Femur (tissue), 1 donor: ENCODE data around the gene CTNNA1.

Experiments
- DNase-seq: peaks from one replicate; pipeline ENCODE4 v3.0.0-alpha.2; 2017

Gene CTNNA1

GRCh38 chr5:138935466-138935865 lies 182.2 kb downstream of the CTNNA1 start:
- DNase-seq = no peak

GRCh38 chr5:138936225-138936967 lies 183.2 kb downstream of the CTNNA1 start:
- DNase-seq = no peak

DNA sequence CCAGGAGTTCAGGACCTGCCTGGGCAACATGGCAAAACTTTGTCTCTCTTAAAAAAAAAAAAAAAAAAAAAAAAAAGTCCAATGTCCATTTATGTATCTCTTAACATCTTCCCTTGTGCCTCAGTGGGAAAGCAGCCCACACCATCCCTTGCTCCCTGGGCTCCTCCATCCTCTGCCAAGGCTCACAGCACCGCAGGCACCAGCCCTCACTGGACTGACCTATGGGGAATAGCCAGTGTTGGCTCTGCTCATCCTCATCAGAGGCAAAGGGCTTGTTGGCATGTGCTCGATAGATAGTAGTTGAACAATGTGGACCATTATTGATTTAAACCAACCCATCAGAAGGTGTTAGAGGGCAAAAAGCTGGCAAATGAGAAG lies 183.7 kb downstream of the CTNNA1 start:
- DNase-seq = no peak

GRCh38 chr5:138937392-138938387 lies 184.5 kb downstream of the CTNNA1 start:
- DNase-seq = no peak

DNA sequence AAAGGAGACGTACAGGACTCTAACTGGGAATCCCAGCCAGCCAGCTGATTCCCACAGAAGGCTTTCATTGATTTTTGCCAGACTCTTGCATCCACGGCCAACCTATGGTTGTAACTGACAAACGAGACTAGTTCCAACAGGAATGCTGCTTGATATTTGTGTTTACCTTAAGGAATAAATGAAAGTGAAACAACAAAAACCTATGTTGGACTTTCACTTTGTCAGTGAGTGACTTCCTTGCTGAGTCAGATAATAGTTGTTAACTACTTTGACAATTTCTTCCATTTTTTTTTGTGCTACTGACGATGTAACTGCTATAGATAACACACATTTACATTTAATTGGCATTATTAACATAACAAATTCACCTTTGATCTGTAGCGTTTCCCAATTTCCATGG lies 185.3 kb downstream of the CTNNA1 start:
- no peak for DNase-seq

DNA sequence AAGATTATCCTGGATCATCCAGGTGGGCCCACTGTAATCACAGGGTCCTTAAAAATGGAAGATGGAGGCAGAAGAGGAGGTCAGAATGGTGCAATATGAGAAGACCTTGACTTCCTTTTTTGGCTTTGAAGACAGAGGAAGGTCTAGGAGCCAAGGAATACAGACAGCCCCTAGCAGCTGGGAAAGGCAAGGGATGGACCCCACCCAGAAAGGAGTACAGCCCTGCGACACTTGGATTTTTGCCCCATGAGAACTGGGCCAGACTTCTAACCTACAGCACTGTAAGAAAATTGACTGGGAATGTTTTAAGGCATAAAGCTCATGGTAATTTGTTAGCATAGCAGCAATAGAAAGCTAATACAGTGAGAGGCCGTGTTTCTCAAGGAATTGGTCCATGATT lies 188.8 kb downstream of the CTNNA1 start:
- no peak for DNase-seq

DNA sequence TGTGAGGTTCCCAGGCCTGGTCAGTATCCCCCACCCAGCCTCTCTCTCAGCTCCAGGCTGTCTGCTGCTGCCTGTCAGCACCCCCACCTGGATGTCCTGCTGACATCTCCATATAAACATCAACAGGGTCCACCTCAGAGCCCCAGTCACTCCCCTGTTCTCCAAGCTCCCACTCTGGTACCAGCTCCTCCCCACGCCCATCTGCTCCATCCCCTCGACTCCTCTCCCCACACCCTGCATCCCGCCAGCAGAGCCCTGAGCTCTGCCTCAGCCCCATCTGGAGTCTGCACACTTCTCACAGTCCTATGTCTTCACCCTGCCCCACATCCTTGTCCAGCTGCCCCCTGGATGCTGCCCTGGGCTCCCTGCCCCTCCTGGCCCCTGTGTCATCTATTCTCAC lies 189.6 kb downstream of the CTNNA1 start:
- peak; percentile 12 for DNase-seq

- DNase-seq = no peak
Observed at GRCh38 chr5:138943599-138944173, 190.5 kb downstream of the CTNNA1 start.

DNA sequence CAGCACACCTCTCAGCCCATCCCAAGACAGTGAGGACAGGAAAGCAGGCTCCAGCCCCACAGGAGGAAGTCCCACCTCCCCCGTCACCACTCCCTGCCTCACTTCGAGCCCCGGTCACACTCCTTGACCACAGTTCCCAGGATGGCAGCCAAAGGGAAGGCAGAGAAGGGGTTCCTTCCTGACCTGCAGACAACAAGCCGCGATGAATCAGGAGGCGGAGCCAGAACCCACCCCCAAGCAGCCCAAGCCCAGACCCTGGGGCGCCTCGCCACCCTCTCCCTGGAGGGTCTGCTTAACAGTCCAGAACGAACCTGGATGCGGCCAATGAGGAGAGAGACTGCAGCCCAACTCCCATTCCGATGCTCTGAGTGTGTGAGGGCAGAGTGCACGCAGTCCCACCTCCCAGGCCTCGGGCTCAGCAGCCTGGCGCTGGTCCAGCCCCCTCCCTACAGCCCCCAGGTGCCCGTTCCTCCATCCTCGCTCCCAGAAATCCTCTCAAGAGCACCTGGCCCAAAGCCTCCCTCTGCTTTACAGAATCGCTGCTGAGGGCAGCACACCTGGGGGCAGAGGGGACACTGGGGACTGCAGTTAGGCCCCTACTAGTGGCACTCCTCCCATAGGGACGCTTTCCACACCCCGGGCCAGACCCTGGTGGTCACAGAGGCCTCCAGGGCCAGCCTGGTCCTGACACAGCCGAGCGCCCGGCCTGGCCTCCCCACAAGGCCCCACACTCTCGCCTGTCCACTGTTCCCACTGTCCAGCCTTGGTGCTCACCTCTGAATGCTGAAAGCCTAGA lies 191.5 kb downstream of the CTNNA1 start:
- DNase-seq = peak; percentile 29

DNA sequence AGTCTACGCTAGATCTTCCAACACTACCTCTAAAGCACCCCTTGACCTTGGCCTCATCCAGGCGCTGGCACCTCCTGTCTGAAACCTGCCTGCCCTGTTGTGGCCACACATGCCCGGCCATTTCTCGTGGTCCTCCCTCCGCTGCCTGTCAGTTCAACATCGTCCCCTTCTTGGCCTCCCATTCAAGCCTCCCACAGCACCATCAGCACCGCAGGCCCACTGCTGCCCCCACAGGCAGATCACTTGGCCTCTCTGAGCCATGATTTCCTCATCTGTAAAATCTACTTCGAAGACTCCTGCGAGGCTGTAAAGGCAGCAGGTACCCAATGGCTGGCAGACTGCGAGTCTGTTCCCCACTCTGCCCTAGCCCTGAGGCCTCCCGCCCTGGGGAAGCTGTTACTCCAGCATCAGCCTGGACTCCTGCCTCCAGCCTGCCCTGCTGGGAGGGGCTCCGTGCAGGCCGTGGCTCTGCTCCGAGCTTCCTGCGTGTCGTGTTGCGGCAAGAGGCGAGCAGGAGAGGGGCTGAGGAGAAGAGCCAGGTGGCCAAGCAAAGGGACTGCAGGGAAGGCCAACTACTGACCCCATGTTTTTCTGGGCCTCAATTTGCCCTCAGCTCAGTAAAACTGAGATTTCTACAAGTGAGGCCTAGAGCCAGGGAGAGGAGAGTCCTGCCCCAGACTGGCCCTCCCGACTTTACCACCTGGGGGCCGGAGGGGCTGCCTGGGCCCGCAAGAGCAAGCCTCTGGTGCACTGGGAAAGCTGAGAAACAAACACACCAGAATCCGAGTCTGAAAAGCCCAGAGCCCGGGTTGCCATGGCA lies 192.4 kb downstream of the CTNNA1 start:
- DNase-seq = peak; percentile 61

- DNase-seq = no peak
Observed at GRCh38 chr5:138946241-138946623, 193.0 kb downstream of the CTNNA1 start.

DNA sequence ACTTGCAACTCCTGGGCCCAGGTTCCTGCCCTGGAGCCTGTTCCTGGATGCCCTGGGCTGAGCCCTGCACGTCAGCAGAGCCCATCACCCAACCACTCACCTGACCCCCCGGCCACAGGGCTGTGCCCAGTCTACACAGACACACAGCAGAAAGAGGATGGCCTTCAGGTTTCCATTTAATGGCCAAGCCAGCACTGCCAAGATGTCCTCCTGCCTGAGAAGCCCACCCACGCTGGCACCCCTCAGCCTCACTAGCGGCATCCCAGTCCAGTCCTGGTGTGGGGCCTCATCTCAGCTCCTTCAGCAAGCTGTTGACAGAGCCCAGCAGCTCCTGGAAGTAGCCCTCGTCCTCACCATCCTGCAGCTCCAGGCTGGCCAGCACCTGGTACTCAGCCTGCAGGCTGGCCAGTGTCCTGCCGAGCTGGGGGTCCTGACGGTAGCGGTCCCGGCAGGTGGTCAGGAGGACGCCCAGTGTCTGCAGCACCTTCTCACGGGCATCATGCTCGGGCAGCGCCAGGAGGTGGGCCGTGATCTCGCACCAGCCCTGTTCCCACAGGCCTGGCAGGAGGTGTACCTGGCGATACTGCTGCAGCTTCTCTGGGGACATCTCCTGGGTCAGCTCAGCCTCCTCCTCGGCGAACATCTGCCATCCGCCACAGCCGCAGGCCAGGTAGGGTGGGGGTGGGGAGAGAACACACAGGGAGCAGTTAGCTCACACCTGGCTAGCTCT lies 193.8 kb downstream of the CTNNA1 start:
- no peak for DNase-seq

DNA sequence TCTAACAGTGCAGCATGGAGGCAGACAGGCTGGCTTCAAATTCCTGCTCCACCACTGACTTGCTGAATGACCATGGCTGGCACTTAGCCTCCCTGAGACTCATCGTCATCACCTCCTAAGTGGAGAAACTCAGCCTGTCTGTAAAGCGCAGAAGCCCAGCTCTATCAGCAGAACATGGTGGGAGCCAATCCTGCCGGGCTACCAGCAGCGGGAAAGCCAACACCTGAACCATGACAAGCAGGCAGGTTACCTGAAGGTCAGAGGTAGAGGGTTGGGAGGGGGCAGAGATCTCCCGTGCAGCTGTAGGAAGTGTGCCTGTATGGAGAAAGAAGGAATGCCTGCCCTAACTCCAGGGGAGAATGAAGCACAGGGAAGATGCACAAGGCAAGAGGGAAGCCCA lies 194.6 kb downstream of the CTNNA1 start:
- no peak for DNase-seq

GRCh38 chr5:138948471-138949222 lies 195.4 kb downstream of the CTNNA1 start:
- no peak for DNase-seq

- DNase-seq = no peak
Observed at GRCh38 chr5:138949223-138949574, 196.0 kb downstream of the CTNNA1 start.

DNA sequence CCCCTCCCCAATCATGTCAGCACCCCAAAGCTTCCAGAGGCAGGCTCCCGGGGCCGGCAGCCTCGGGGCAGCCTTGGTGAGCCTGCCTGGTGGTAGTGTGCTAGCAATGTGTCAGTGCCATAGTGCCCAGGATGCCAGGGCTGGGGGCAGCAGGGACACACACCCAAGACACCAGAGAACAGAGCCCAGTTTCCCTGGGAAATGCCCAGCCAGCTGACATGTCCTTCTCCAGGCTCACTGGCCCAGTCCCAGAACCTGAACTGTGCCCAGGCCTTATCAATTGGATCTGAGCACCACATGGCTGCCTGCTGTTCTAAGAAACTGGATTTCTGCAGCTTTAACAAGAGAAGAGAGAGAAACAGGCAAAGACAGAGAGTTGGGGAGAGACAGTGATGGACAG lies 196.8 kb downstream of the CTNNA1 start:
- DNase-seq = no peak

DNA sequence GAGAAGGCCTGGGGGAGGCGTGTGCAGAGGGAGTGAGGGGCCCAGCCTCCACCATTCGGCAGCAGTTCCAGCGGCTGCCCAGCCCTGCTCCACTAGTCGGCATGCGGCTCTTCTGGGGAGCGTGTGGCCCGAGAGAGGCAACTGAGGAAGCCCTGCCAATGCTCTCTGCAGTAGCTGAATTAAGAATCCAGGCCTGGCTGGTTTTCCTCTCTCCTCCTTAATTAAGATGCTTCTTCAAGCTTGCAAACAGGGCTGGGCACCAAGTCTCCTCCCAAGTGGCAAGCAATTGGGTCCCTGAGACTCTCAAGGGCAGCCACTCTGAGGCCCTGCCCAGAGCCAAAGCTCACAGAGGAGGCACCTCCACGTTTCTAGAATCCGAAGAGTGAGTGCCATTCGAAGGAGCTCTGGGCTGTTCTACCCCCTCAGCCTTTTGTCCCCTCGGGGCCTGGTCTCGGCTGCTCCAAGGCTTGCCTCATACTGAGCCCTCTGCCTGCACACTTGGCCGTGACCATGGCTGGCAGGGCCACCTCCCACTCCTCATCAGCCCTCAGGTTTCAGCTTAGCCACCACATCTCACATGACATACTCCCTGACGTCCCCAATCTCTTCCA lies 197.3 kb downstream of the CTNNA1 start:
- DNase-seq = no peak

DNA sequence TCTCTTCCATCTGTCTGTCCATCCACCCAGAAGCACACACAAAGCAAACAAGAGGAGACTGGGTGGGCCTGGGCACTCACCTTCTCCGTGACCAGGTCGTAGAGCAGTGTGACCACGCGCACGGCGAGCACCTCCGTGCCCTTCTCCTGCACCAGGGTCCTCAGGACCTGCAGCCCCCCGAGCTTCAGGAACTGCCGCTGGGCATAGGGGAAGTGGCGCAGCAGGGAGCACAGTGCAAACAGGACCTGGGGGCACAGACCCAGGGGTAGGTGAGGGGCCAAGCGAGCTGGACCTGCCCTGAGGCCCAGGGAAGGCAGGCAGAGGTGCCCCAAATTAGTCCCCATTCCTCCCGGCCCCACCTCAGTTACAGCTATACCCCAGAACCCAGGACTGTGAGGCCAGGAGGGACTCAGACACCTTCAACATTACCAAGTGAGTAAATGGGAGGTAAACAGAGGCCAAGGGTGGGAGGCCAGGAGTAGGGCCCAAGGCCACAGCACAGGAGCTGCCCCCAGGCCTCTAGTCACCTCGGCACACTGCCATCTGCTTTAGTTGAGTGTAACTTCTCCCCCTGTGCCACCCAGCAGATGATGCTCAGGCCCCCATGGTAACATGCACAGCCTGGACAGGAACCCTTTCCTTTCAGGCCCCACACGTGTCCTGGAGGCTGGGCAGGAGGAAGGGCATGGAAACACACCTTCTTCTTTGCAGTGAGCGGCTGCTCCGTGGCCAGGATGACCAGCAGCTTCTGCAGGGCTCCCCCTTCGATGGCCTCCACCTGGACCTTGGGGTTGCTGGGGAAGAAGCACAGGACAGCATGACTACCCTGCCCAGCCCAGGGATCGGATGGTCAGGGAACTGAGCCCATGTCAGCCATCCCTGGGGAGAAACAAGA lies 198.1 kb downstream of the CTNNA1 start:
- DNase-seq = no peak
